Measurements from ENCODE around the gene CAMKMT.
A peak's percentile ranks its signal among the peaks of the same experiment; 100 is the strongest.
"Not testable (repeated sequence)": the region's sequence is repeated elsewhere in the genome, so short reads cannot be mapped to it uniquely, and the experiment has no call there.

Gene CAMKMT

GRCh38 chr2:44360749-44361329 lies 908 bp upstream of the CAMKMT start:
- no peak for DNase-seq (ENCODE audit: low read depth)

- peak; percentile 10 for DNase-seq (ENCODE audit: low read depth)
These were observed 664 bp downstream of the CAMKMT start for GRCh38 chr2:44362207-44363015.

- DNase-seq (ENCODE audit: low read depth): no peak
These were observed 2.9 kb downstream of the CAMKMT start for GRCh38 chr2:44364604-44365003.

DNA sequence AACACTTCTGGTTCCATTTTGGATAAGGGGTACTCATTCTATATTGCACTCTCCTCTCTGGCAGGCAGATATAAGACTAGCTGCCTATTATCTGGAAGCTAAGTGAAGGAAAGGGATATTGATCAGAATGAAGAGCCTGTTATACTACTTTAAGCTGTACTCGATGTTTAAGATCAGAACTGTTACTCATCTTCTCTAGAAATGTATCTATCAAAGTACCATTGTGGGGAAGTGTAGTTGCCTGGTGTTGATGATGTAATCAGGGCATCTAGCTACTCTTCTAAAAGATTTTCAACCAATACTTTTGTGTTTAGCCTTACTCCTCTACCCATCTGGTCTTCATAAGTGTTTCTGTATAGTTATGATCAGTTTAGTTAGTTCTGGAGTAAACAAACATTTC lies 5.8 kb downstream of the CAMKMT start:
- no peak for DNase-seq (ENCODE audit: low read depth)

GRCh38 chr2:44369392-44369791 lies 7.6 kb downstream of the CAMKMT start:
- no peak for DNase-seq (ENCODE audit: low read depth)

GRCh38 chr2:44371445-44371844 lies 9.7 kb downstream of the CAMKMT start:
- DNase-seq (ENCODE audit: low read depth): no peak

DNA sequence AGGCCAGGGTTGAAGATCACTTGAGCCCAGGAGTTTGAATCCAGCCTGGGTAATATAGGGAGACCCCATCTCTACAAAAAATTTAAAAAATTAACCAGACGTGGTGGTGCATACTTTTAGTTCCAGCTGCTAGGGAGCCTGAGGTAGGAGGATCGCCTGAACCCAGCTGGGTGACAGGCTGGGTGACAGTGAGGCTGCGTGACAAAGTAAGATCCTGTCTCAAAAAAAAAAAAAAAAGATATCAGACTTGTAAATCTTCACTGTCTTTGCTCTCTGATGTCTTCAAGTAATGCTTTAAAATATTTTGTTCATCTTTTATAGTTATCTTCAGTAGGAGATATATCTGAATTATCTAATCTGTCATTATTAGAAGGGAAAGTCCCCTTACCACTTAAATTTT lies 10.5 kb downstream of the CAMKMT start:
- DNase-seq (ENCODE audit: low read depth): no peak

GRCh38 chr2:44377486-44377885 lies 15.7 kb downstream of the CAMKMT start:
- no peak for DNase-seq (ENCODE audit: low read depth)

DNA sequence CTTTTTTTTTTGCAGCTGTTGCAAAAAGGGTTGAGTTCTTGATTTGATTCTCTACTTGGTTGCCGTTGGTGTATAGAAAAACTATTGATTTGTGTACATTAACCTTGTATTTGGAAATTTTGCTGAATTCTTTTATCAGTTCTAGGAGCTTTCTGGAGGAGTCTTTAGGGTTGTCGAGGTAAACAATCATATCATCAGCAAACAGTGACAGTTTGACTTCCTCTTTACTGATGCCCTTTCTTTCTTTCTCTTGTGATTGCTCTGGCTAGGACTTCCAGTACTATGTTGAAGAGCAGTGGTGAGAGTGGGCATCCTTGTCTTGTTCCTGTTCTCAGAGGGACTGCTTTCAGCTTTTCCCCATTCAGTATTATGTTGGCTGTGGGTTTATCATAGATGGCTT lies 23.5 kb downstream of the CAMKMT start:
- not testable (repeated sequence) for DNase-seq (ENCODE audit: low read depth)

- no peak for DNase-seq (ENCODE audit: low read depth)
These were observed 27.1 kb downstream of the CAMKMT start for GRCh38 chr2:44388877-44389276.

DNA sequence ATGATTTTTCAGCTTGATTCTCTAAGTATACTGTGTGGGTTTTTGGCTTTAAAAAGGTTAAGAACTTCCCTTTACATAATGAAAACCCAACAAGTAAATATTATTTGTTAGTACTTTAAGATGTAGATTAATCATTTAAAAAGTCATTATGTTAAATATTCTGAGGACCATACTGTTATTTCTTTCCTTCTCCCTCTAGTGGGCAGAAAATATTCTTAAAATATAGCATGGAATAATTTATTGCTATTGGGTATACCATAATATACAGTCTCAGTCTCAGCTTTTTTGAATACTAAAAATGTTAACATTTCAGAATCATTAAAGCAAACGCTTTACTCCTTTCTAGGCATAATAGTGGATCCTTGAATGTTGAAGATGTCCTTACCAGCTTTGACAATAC lies 28.1 kb downstream of the CAMKMT start:
- DNase-seq (ENCODE audit: low read depth): no peak

DNA sequence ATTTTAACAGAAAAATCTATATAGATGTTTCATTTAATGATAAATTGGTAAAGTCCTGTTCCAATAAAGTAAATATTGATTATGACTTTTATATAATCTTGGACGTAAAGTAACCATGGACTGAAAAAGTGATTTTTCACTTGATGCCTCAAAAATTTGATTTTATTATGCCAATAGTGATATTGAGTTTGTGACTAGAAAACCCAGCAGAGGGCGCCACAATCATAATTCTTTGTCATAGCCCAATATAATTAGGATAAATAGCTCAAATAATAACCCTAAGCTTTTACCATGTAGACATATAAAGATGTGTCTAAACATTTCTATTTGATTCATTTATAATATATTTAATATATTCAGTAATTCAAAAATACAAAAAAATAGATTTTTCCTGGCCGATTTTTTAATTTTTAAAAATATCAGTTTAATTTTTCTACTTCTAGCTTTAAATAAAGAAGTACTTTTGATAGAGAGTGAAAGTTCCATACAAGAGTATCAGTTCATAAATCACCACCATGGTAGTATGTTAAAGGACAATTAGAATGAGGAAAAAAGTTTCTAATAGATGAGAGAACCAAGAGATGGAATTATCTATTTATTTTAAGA lies 30.7 kb downstream of the CAMKMT start:
- DNase-seq (ENCODE audit: low read depth): peak; percentile 14

DNA sequence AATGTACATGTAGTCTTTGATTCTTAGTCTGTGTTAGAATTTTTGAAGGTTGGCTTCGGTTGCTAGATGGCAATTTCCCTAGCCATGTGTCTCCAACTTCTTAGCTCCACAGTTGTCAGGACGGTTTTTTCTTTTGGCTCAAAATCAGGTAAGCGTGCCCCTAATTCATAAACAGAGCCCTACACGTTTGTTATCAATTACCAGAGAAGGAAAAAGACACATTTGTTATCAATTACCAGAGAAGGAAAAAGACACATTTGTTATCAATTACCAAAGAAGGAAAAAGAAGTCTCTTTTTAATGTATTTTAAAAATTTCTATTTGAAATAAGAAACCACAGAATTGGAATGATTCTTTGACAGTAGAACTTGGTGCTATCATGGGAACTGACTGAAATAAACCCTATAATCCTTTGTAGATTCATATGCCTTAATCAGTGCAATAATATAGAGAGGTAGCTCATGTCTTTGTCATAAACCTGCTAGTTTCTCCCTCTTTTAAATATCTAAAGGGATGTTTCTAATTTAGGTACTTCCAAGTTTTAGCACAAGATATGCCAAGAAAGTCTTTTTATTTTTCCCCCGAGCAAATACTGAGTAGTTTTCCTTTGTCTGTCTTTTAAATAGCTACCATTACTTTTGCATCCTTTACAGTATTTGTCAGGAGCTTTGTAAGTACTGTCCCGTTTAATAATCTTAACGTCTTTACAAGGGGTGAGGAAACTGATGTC lies 35.9 kb downstream of the CAMKMT start:
- no peak for DNase-seq (ENCODE audit: low read depth)

GRCh38 chr2:44398243-44398897 lies 36.6 kb downstream of the CAMKMT start:
- no peak for DNase-seq (ENCODE audit: low read depth)

GRCh38 chr2:44420725-44421124 lies 59.0 kb downstream of the CAMKMT start:
- DNase-seq (ENCODE audit: low read depth): no peak

- no peak for DNase-seq (ENCODE audit: low read depth)
These were observed 62.5 kb downstream of the CAMKMT start for GRCh38 chr2:44424211-44424610.

GRCh38 chr2:44429034-44429433 lies 67.3 kb downstream of the CAMKMT start:
- DNase-seq (ENCODE audit: low read depth): no peak

GRCh38 chr2:44430342-44430741 lies 68.6 kb downstream of the CAMKMT start:
- no peak for DNase-seq (ENCODE audit: low read depth)

- DNase-seq (ENCODE audit: low read depth): no peak
These were observed 72.1 kb downstream of the CAMKMT start for GRCh38 chr2:44433895-44434294.

DNA sequence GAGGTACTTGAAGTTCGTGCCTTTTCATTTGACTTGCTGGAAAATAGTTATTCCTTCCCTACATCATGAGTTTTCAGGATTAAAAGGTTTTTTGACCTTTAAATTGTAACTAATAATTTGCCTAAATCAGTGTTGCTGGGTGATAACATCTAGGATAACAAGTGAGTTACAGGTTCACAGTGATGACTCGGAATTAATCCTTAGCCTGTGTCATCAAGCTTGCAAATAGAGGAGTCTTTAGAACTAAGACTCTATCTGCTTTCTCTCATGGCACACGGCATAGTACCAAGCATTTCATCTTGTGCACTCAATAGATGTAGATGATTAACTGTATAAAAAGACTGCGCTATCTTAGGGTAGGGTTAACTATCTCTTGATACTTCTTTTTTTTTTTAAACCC lies 79.5 kb downstream of the CAMKMT start:
- DNase-seq (ENCODE audit: low read depth): no peak

DNA sequence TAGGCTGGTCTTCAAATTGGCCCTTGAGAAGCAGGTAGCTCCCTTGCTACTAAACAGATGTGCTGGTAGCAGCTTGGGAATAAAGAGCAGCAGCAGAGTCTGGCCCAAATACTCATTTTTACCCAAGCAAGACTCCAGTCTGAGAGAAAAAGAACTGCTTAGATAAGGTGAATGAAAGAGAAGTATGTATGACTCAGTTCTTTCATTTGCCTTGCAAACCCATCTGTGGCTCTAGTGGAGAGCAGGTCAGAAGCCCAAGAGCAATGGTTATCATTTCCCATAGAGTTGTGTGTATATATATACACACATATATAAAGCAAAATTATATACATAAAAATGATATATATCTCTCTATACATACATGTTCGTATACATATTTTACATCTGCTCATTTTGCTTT lies 80.3 kb downstream of the CAMKMT start:
- no peak for DNase-seq (ENCODE audit: low read depth)

DNA sequence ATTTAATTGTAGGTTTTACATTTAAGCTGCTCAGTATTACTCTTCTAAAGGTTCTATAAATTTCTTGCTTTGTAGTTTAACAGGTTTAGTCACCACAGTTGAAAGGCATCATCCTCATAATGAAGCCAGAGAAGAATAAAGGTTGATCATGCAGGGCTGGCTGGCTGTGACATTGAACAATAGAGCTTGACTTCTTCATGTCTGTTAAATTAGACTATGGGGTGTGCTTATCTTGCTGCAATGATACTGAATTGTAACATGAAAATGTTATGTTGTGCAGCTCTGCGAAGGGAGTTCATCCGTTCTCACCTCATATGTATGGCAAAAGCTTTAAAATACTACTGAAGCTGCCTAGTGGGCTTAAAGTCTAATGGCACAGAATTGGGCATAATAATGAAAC lies 81.8 kb downstream of the CAMKMT start:
- no peak for DNase-seq (ENCODE audit: low read depth)

Measured in activated T-helper 9 cell treated with anti-CD3 and anti-CD28 coated beads, Interleukin-2, amount 50 U/mL, for 16 hours (primary cell).